Heart left ventricle (tissue), 16 donors: ENCODE data around the gene DOCK8. TPM values are rescaled to one million over a fixed set of nuclear protein-coding genes. Genes with fewer than 3 reads are reported as not detected.

Experiments
- ATAC-seq, 4 donors: fragments of 200-7000 bp; cut with Tn5 transposase; one replicate each; pipeline ENCODE4 v1.9.1; 2020 to 2022; ENCODE audit warnings: moderate library complexity in 4 of 4, mild to moderate bottlenecking in 3 of 4, moderate number of reproducible peaks in 1 of 4
- DNase-seq, 5 donors: peaks; one replicate each; pipeline ENCODE4 v3.0.0-alpha.2; 2020
- H3K27ac ChIP-seq, 12 donors: fragments of 200-600 bp; sonication (generic) in 4 of 12; one replicate each; pipeline versions ENCODE4 v1.5.0 to v1.8.0; 2016 to 2022; ENCODE audit warnings: mild to moderate bottlenecking in 2 of 12
- H3K27me3 ChIP-seq, 9 donors: fragments of 200-600 bp; sonication (generic) in 2 of 9; one replicate each; pipeline versions ENCODE4 v1.5.1 to v1.8.0; 2016 to 2022; ENCODE audit warnings: mild to moderate bottlenecking in 3 of 9
- H3K36me3 ChIP-seq, 9 donors: fragments of 200-600 bp; sonication (generic) in 2 of 9; one replicate each; pipeline versions ENCODE4 v1.5.0 to v1.8.0; 2018 to 2022; ENCODE audit warnings: mild to moderate bottlenecking in 2 of 9
- H3K4me1 ChIP-seq, 12 donors: fragments of 200-600 bp; sonication (generic) in 4 of 12; one replicate each; pipeline versions ENCODE4 v1.5.0 to v1.8.0; 2016 to 2022; ENCODE audit warnings: mild to moderate bottlenecking in 3 of 12
- H3K4me3 ChIP-seq, 12 donors: fragments of 200-600 bp; sonication (generic) in 4 of 12; one replicate each; pipeline versions ENCODE4 v1.5.0 to v1.8.0; 2017 to 2022; ENCODE audit warnings: mild to moderate bottlenecking in 9 of 12, moderate library complexity in 4 of 12
- H3K9me3 ChIP-seq, 12 donors: fragments of 200-600 bp; sonication (generic) in 4 of 12; one replicate each; pipeline versions ENCODE4 v1.5.0 to v1.8.0; 2016 to 2022; ENCODE audit warnings: mild to moderate bottlenecking in 1 of 12
- CTCF ChIP-seq, 12 donors: fragments of 200-600 bp; sonication (generic) in 4 of 12; IDR thresholded peaks; one replicate each; pipeline versions ENCODE4 v1.5.0 to v1.8.0; 2018 to 2022; ENCODE audit warnings: antibody characterized with exemption in 12 of 12, mild to moderate bottlenecking in 5 of 12
- POLR2A ChIP-seq, 2 donors: fragments of 450-650 bp; IDR thresholded peaks; one replicate each; pipeline ENCODE4 v1.6.1; 2017; ENCODE audit warnings: antibody characterized with exemption in 2 of 2, mild to moderate bottlenecking in 2 of 2, moderate library complexity in 2 of 2
- WGBS, 4 donors: extraction: QIAGEN DNeasy Blood & Tissue Kit in 2 of 4; methylation state at CpG; one replicate each; pipeline versions ENCODE4 v1.1.5 to v1.1.7; 2013 to 2018; 5-methylcytosine and 5-hydroxymethylcytosine counted together
- intact Hi-C, 10 donors: fragments of 100-400 bp; cut with DNase I; formaldehyde crosslinking; loops; one replicate each; pipeline versions ENCODE4 v1.11.1 to v1.14.2; 2022
- polyA plus RNA-seq, 2 donors: library from polyadenylated mRNA; stranded (reverse); fragments of 200-250 nt; gene quantifications; one replicate each; pipeline ENCODE4 v1.2.3, GENCODE V29; 2013
- total RNA-seq, 9 donors: library from RNA; depleted of rRNA in 2 of 9; stranded (reverse); fragments of >200 nt in 2 of 9; fragmentation: NEBNext Ultra II Directional in 3 of 9; extraction: Animal tissue kit (Norgen Biotek cat#: 25700) in 3 of 9; gene quantifications; one replicate each; pipeline versions ENCODE4 v1.1.0 to v1.2.4, GENCODE V29; 2016 to 2023
- donor health status: ischemic (EF 13 %, LVEDD 7.1; RV severe dilation, severe dysfunction).
- donor health status: healthy with polysubstance abuse.
- donor health status: DM: no; HTN: yes; CAD: no.
- donor health status: DM: no; HTN: no; CAD: no.
- donor health status: ischemic (EF 25% LVEDD 6.9; RV normal size, moderate dysfunction).
- donor health status: ischemic (EF 25% LVEDD 5.7; RV mildly dilated, moderate dysfunction).
- donor health status: healthy.
- donor health status: DM: yes; HTN: yes; CAD: no.
- donor health status: ischemic (EF 35%, LVEDD 5.7; RV mildly dilated, moderate dysfunction).
- donor health status: nonischemic (EF 11% LVEDD 7.7; RV severe dilation, severe dysfunction).
- donor health status: DM: yes; HTN: yes; CAD: no.
- donor health status: PGD.
- donor health status: ischemic (EF 29% LVEDD 5.4; RV normal size, mild dysfunction).
- donor health status: nonischemic (EF 23%, LVEDD 6.1; RV moderate dilation, normal function).

DOCK8 gene
- total and polyA plus RNA-seq, 11 donors: 1.2 to 36.1 (median 2.4) TPM

GRCh38 chr9:463455-464171 lies 248.9 kb downstream of the DOCK8 start:
- Histone ChIP-seq H3K4me3 (no peak overlapping the region), H3K27ac (no peak overlapping the region)
- ATAC-seq: no peak

GRCh38 chr9:466747-467146 lies 252.1 kb downstream of the DOCK8 start:
- H3K36me3 ChIP-seq: peaks cover 0 to 43% (median 0%) of the 10 kb centered on the region in 9 donors
- TF ChIP-seq CTCF (IDR thresholded peaks at IDR 0.05) (no peak), POLR2A (IDR thresholded peaks at IDR 0.05) (no peak)
- no peak overlapping the region for H3K4me3 ChIP-seq
- 35 to 55% (median 49%) methylated on average over 1 of the region's 1 CpG for WGBS, 4 donors
- ATAC-seq (no peak), DNase-seq (no peak)
- H3K27me3 ChIP-seq: no peaks in the 10 kb centered on the region
- H3K9me3 ChIP-seq: no peaks in the 10 kb centered on the region
- peaks cover 0 to 33% (median 11%) of the 10 kb centered on the region in 12 donors for H3K4me1 ChIP-seq
- no peak overlapping the region for H3K27ac ChIP-seq
- intact Hi-C loops: no loop called here

More at GRCh38 chr9:463455-464171, 248.9 kb downstream of the DOCK8 start:
- Histone ChIP-seq H3K4me1 (peaks cover 0 to 19% (median 1%) of the 10 kb centered on the region in 12 donors), H3K9me3 (no peaks in the 10 kb centered on the region), H3K27me3 (no peaks in the 10 kb centered on the region), H3K36me3 (peaks cover 0 to 49% (median 0%) of the 10 kb centered on the region in 9 donors)
- TF ChIP-seq CTCF (IDR thresholded peaks at IDR 0.05) (no peak), POLR2A (IDR thresholded peaks at IDR 0.05) (no peak)
- 75 to 89% (median 85%) methylated on average over 8 of the region's 8 CpGs for WGBS, 4 donors
- intact Hi-C loops: no loop called here
- no peak for DNase-seq

- H3K27me3 ChIP-seq: no peaks in the 10 kb centered on the region
- H3K9me3 ChIP-seq: no peaks in the 10 kb centered on the region
- no peak for DNase-seq
- intact Hi-C loops: no loop called here
- TF ChIP-seq CTCF (IDR thresholded peaks at IDR 0.05) (no peak), POLR2A (IDR thresholded peaks at IDR 0.05) (no peak)
- peaks cover 0 to 33% (median 11%) of the 10 kb centered on the region in 12 donors for H3K4me1 ChIP-seq
- H3K27ac ChIP-seq: peak overlapping the region in 10 of 12 donors; percentile 20 to 91 (median 82)
- 19 to 35% (median 24%) methylated on average over 8 of the region's 8 CpGs for WGBS, 4 donors
- H3K4me3 ChIP-seq: peak overlapping the region in 10 of 12 donors; percentile 43 to 76 (median 64)
- H3K36me3 ChIP-seq: peaks cover 0 to 22% (median 0%) of the 10 kb centered on the region in 9 donors
- no peak for ATAC-seq
Measured at GRCh38 chr9:468766-469426, 254.2 kb downstream of the DOCK8 start.
